HL-60 (cell line): ENCODE results near the gene FOXD2.

Source experiments
- DNase-seq, 2 experiments: peaks; one replicate each; pipeline ENCODE4 v3.0.0-alpha.2; 2010 to 2020; ENCODE audit warnings: low read depth in 1 of 2, low spot score in 1 of 2
- H3K27ac ChIP-seq: fragments of 250-450 bp; sonication (Bioruptor Pico); replicated peaks from 2 replicates; pipeline ENCODE4 v1.5.1; 2020; ENCODE audit warnings: mild to moderate bottlenecking, moderate library complexity
- H3K27me3 ChIP-seq: fragments of 250-450 bp; sonication (Bioruptor Pico); 2 replicates; pipeline ENCODE4 v1.5.1; 2021; ENCODE audit warnings: mild to moderate bottlenecking, moderate library complexity; ENCODE audit not compliant: insufficient read depth, poor library complexity, severe bottlenecking
- H3K4me3 ChIP-seq: replicated peaks from 2 replicates; pipeline ENCODE4 v1.5.1; 2011; ENCODE audit warnings: mild to moderate bottlenecking, control low read depth, low read length; ENCODE audit not compliant: insufficient read depth
- GABPA ChIP-seq: IDR thresholded peaks from 2 replicates; pipeline ENCODE4 v1.6.1; 2012; ENCODE audit warnings: low read depth
- POLR2AphosphoS5 ChIP-seq: IDR thresholded peaks from 2 replicates; pipeline ENCODE4 v1.6.1; 2012; ENCODE audit warnings: low read depth
- SPI1 ChIP-seq: IDR thresholded peaks from 2 replicates; pipeline ENCODE4 v1.6.1; 2012; ENCODE audit warnings: low read depth, mild to moderate bottlenecking, borderline replicate concordance
- TF ChIP-seq, protein P1 (sequence below): IDR thresholded peaks from 2 replicates; pipeline ENCODE4 v1.6.1; 2012; ENCODE audit warnings: low read depth; ENCODE audit not compliant: insufficient replicate concordance
- TF ChIP-seq, protein P2 (sequence below): IDR thresholded peaks from one replicate; pipeline ENCODE4 v1.5.1; 2011; ENCODE audit warnings: low read length, control low read depth, inconsistent platforms; ENCODE audit not compliant: insufficient read depth

The FOXD2 gene

DNA sequence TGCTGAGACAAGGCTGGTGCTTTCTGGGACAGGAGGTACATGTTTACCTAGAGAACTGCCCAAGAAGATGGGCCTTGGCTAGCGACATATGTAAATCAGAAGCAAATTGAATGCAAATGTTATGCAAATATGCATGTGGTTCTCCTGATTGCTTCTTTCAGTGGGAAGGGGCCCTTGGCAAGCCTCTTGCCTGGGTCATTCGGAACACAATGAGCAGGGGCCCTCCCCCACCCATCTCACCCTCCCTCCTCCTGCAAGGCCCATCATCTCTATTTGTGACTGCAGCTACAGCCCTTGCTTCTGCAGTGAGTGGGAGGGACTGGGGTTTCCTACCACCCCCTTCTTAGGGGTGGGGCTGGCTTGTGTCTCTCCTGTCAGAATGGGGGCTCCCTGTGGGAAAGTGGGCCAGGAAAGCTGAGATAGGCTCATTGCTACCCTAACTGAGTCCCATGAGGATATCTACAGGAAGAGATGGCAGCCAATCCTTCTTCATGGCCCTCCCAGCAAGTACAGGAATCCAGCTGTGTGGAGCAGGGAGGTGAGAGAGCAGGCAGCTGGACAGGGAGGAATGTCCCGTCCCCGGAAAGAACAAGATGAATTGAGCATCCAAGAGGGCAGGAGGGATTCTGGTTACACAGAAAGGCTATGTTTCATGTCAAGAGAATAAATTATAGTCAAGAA lies 31.0 kb downstream of the FOXD2 start:
- Histone ChIP-seq H3K27me3 (no peaks in the 10 kb centered on the region), H3K27ac (no peak overlapping the region), H3K4me3 (no peak overlapping the region)
- TF ChIP-seq, protein P1, sequence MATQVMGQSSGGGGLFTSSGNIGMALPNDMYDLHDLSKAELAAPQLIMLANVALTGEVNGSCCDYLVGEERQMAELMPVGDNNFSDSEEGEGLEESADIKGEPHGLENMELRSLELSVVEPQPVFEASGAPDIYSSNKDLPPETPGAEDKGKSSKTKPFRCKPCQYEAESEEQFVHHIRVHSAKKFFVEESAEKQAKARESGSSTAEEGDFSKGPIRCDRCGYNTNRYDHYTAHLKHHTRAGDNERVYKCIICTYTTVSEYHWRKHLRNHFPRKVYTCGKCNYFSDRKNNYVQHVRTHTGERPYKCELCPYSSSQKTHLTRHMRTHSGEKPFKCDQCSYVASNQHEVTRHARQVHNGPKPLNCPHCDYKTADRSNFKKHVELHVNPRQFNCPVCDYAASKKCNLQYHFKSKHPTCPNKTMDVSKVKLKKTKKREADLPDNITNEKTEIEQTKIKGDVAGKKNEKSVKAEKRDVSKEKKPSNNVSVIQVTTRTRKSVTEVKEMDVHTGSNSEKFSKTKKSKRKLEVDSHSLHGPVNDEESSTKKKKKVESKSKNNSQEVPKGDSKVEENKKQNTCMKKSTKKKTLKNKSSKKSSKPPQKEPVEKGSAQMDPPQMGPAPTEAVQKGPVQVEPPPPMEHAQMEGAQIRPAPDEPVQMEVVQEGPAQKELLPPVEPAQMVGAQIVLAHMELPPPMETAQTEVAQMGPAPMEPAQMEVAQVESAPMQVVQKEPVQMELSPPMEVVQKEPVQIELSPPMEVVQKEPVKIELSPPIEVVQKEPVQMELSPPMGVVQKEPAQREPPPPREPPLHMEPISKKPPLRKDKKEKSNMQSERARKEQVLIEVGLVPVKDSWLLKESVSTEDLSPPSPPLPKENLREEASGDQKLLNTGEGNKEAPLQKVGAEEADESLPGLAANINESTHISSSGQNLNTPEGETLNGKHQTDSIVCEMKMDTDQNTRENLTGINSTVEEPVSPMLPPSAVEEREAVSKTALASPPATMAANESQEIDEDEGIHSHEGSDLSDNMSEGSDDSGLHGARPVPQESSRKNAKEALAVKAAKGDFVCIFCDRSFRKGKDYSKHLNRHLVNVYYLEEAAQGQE: no peak
- TF ChIP-seq, protein P2, sequence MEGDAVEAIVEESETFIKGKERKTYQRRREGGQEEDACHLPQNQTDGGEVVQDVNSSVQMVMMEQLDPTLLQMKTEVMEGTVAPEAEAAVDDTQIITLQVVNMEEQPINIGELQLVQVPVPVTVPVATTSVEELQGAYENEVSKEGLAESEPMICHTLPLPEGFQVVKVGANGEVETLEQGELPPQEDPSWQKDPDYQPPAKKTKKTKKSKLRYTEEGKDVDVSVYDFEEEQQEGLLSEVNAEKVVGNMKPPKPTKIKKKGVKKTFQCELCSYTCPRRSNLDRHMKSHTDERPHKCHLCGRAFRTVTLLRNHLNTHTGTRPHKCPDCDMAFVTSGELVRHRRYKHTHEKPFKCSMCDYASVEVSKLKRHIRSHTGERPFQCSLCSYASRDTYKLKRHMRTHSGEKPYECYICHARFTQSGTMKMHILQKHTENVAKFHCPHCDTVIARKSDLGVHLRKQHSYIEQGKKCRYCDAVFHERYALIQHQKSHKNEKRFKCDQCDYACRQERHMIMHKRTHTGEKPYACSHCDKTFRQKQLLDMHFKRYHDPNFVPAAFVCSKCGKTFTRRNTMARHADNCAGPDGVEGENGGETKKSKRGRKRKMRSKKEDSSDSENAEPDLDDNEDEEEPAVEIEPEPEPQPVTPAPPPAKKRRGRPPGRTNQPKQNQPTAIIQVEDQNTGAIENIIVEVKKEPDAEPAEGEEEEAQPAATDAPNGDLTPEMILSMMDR: no peak
- TF ChIP-seq SPI1: no peak
- TF ChIP-seq GABPA: no peak
- TF ChIP-seq POLR2AphosphoS5: no peak
- DNase-seq: no peak

DNA sequence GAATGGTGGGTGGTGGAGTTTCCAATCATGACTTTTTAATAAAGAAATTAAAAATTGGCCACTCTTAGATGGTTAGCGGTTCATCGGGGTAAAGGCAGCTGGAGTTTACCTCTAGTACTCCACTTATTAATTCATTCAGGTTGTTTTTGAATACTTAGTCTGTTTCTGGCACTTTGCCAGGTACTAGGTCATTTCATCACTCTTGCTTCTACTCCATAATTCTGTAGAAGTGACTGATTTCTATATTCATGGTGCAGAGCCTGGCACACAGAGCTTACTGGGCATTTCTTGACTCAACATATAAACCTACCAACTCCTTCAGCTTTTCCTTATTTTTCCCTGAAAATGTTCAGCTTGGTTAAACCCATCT lies 31.5 kb downstream of the FOXD2 start:
- DNase-seq: no peak
- H3K4me3 ChIP-seq: no peak overlapping the region
- H3K27me3 ChIP-seq: no peaks in the 10 kb centered on the region
- no peak for TF ChIP-seq GABPA
- no peak for TF ChIP-seq SPI1
- TF ChIP-seq POLR2AphosphoS5: no peak
- TF ChIP-seq, protein P1: no peak
- H3K27ac ChIP-seq: no peak overlapping the region

DNA sequence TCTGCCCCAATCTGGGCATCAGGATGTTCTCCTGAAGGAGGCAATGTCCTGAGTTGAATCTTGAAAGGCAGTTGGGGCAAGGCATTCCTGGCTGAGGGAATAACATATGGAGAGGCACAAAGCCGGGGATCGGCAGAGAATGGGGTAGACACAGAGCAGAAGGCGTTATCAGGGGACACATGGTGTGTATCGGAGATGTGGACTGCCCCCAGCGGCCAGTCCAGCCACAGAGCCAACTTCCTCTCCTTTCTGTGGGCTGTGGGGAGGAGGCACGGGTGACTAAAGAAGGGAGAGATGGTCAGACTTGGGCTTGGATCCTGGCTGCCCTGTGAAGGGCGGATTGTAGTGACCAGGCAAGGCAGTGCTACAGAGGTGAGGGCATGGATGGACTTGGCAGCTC lies 32.1 kb downstream of the FOXD2 start:
- Histone ChIP-seq H3K27me3 (no peaks in the 10 kb centered on the region), H3K4me3 (no peak overlapping the region), H3K27ac (no peak overlapping the region)
- TF ChIP-seq GABPA (no peak), POLR2AphosphoS5 (no peak), SPI1 (no peak)
- TF ChIP-seq, protein P2: no peak
- TF ChIP-seq, protein P1: no peak
- no peak for DNase-seq
